HL-60/S4 treated with phorbol 12-myristate 13-acetate at 8.2 ng/mL for 4 days and 3 days (cell line): ENCODE measurements around the gene PBX4.
"Not testable (repeated sequence)": the region's sequence is repeated elsewhere in the genome, so short reads cannot be mapped to it uniquely, and the experiment has no call there.

Experiments used
- in situ Hi-C: fragments of 300-500 bp; cut with MboI; formaldehyde crosslinking; loops from 2 replicates; pipeline ENCODE4 v1.15.0; 2022; ENCODE audit warnings: low sequenced_read_pairs

The PBX4 gene

GRCh38 chr19:19628501-19629134 is 10.1 kb upstream of the PBX4 start:
- in situ Hi-C loops: no loop called here

DNA sequence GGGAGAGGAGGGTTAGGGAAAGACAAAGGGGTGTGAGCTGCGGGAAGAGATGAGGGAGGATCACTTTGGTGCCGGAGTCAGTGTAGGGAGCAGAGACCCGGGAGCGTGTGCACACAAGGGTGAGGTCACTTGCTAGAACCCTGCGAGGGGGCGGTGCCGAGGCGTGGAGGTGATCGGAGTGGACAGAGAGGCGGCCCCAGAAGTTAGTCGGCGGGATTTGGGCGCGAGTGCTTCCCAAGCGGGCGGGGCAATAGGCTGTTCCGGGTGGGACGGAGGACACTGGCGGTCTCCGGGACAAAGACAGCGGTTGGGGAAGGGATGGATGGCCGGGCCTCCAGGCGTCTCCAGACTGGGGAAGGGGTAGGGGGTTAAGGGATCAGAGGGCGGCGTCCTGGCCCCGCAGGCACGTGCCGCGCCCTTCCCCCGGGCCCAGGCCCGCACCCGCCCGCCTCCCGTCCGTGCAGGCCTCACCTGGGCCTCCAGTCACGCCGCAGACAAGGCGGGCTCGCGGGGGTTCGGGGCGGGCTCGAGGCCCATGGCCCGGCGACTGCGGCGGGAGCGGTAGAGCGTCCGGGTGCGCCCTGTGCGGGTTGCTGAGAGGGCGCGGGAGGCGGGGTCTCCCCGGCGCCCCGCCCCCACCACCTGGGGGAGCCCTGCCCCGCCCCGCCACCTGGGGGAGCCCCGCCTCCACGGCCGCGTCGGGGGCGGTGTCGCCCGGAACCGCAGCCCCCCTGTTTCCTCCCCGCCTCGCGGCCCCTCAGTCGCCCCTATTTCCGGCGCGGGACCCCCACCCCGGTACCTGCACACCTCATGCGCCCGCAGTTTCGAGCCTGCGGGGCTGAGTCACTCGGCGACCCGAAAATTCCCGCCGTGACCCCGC is 9.4 kb upstream of the PBX4 start, which contains the start of gene LPAR2:
Gene LPAR2 (minus strand): TSS at position 600 of the 880 bp plus-strand sequence. CDS start 945 bp downstream, outside the sequence.
- in situ Hi-C loops: no loop called here

- in situ Hi-C loops: no loop called here
These were observed 8.3 kb upstream of the PBX4 start for GRCh38 chr19:19626516-19627472.

GRCh38 chr19:19624032-19624570 is 5.6 kb upstream of the PBX4 start:
- in situ Hi-C loops: no loop called here

DNA sequence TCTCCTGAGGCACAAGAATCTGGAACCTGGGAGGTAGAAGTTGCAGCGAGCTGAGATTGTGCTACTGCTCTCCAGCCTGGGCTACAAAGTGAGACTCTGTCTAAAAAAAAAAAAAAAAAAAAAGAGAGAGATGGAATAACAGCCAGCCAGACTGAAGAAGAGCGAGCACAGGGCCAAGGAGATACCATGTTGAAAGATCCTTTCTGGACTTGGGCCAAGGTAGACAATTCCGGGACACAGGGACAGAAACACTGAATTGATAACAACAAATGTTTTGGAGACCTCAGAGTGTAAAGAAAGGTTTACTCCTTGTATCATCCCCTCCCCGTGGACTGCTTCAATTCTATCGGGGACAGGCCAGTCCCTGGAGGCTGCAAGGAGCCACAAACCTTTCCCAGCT is 4.9 kb upstream of the PBX4 start:
- in situ Hi-C loops: no loop called here

- in situ Hi-C loops: no loop called here
These were observed 1.3 kb upstream of the PBX4 start for GRCh38 chr19:19619849-19620210.

- in situ Hi-C loops: no loop called here
These were observed 828 bp upstream of the PBX4 start for GRCh38 chr19:19619181-19619848.

GRCh38 chr19:19615086-19615485 is 3.4 kb downstream of the PBX4 start:
- in situ Hi-C loops: no loop called here

DNA sequence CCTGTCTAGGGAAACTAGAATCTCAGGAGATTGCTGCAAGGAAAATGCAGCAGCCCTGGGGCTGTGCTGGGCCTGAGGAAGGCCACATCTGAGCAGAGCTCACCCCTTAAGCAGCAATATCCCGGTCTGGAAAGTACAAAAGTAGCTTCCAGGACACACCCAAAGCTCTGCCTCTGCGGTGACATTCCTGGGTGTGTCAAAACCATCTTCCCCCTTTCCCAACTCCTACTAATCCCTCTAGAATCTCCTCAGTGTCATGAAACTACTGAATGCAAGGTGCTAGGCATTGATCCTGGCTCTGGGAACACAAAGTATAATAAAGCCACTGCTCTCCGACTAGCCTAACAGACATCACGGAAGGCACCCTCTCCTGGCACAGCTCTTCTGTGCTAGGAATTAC is 5.0 kb downstream of the PBX4 start:
- in situ Hi-C loops: no loop called here

- in situ Hi-C loops: no loop called here
These were observed 7.9 kb downstream of the PBX4 start for GRCh38 chr19:19610376-19611202.

GRCh38 chr19:19606686-19607085 is 11.8 kb downstream of the PBX4 start:
- in situ Hi-C loops: not testable (repeated sequence)

GRCh38 chr19:19606021-19606420 is 12.5 kb downstream of the PBX4 start:
- in situ Hi-C loops: no loop called here

DNA sequence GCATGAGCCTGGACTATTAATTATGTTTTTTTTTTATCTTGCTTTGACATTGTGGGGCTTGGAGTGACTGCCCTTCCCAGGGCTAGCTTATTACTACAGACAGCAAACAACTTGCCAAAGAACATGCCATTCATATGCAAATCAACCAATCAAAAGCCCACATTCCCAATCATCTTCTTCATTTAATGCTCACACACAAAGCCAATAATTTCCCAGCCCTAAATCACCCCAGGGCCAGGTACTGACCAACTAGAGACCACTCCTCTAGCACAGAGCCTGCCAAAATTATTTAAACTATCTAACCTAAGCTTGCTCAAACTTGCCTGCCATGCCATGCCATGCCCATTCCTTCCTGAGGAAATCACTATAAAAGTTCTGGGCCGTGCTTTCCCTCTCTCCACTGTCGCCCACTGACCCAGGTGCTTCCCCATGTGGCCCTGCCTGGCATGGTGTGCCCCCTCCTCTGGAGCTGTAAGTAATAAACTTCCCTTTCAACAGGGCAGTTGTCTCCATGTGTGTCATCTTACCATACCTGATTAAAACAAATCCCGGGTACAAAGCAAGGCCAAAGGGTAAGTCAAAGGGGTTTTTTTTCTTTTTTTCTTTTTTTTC is 15.7 kb downstream of the PBX4 start:
- in situ Hi-C loops: no loop called here

GRCh38 chr19:19602136-19602712 is 16.3 kb downstream of the PBX4 start:
- in situ Hi-C loops: no loop called here

DNA sequence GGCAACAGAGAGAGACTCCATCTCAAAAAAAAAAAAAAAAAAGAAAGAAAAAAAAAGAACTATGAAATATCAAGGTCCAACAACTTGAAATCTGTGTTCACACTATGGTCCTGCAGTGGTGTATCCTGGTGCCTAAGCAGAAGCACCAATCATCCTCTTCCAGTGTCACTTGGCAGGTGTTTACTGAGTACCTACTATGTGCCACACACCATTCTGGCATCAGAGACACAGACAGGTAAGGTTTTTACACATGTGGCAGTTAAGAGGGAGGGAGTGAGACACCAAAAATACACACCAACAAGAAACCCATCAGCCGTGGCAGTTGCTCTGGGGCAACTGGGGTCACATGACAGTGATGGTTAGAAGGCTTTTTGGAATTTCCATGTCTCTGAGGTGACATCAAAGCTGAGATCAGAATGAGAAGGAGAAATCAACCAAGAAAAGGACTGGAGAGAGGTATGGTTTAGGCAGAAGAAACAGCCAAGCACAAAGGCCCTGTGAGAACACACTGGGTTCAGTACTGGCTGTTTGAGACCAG is 17.6 kb downstream of the PBX4 start:
- in situ Hi-C loops: no loop called here

DNA sequence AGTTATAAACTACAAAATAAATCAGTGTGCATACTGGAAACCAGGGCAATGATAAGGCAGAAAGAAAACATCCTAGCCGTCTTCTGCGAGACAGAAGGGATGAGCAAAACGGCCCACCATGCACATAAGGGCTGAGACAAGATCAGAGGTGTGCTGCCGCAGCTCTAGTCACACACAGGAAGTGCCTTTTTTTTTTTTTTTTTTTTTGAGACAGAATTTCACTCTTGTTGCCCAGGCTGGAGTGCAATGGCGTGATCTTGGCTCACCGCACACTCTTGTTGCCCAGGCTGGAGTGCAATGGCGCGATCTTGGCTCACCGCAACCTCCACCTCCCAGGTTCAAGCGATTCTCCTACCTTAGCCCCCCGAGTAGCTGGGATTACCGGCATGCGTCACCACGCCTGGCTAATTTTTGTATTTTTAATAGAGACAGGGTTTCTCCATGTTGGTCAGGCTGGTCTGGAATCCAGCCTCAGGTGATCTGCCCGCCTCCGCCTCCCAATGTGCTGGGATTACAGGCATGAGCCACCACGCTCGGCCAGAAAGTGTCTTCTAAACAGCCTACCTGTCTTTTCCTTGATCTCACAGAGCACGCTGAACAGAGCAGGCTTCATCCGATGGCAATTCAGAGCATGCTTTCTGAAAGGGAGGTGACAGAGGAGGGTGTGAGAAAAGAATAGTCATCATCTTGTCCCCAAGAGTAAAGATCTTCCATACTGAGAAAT is 19.6 kb downstream of the PBX4 start:
- in situ Hi-C loops: not testable (repeated sequence)

- in situ Hi-C loops: no loop called here
These were observed 20.6 kb downstream of the PBX4 start for GRCh38 chr19:19597809-19598306.
